ENCODE data around the gene RHOF.
"Not testable (repeated sequence)": the region's sequence is repeated elsewhere in the genome, so short reads cannot be mapped to it uniquely, and the experiment has no call there.

The RHOF gene

DNA sequence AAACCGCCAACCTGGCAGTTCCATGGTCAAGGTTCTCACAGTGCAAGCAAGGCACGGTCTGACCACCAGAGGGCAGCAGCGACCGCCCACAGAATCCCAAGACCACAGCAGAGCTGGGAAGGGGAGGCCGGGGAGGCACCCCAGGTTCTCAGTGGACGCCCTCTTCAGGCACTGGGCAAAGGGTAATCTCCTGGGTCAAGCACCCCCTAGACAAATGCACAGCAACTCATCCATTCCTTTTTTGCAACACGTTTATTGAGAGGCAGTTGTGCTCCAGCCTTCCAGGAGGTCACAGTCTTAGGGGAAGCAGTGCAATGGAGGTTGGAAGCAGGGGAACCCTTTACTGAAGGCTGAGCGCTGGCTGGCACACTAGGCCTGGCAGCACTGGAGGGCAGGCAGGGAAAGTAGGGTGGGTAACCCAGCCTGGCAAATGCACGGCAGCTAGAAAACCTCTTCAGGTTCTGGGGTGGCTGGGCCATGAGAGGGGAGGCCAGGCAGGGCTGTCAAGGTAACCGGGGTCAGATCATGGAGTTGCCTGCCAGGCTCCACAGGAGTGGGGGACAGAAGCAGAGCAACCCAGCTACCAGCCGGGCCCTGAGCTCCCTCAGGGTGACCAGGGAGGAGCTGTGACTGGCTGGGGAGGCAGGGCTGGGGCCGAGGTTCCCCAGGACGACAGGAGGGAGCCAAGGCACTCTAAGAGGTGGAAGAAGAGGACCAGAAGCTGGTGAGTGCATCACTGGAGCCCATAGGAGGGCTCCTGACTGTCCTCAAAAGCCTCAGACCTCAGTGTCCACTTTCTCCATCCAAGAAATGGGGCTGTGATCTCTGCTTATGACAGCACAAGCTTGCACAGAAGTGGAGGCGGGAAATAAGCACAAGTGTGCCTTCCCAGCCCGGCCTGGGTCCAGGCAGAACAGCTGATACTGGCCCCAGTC lies 1.8 kb upstream of the RHOF start:
- TF ChIP-seq, protein P1, sequence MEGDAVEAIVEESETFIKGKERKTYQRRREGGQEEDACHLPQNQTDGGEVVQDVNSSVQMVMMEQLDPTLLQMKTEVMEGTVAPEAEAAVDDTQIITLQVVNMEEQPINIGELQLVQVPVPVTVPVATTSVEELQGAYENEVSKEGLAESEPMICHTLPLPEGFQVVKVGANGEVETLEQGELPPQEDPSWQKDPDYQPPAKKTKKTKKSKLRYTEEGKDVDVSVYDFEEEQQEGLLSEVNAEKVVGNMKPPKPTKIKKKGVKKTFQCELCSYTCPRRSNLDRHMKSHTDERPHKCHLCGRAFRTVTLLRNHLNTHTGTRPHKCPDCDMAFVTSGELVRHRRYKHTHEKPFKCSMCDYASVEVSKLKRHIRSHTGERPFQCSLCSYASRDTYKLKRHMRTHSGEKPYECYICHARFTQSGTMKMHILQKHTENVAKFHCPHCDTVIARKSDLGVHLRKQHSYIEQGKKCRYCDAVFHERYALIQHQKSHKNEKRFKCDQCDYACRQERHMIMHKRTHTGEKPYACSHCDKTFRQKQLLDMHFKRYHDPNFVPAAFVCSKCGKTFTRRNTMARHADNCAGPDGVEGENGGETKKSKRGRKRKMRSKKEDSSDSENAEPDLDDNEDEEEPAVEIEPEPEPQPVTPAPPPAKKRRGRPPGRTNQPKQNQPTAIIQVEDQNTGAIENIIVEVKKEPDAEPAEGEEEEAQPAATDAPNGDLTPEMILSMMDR (conservative IDR thresholded peaks at IDR 0.05; ENCODE audit: low read depth, low read length) = peak; percentile 95
- peak overlapping the region; percentile 60 for H3K4me3 ChIP-seq (ENCODE audit: low read depth, low read length)
- DNase-seq (ENCODE audit: low read depth) = peak; percentile 89

DNA sequence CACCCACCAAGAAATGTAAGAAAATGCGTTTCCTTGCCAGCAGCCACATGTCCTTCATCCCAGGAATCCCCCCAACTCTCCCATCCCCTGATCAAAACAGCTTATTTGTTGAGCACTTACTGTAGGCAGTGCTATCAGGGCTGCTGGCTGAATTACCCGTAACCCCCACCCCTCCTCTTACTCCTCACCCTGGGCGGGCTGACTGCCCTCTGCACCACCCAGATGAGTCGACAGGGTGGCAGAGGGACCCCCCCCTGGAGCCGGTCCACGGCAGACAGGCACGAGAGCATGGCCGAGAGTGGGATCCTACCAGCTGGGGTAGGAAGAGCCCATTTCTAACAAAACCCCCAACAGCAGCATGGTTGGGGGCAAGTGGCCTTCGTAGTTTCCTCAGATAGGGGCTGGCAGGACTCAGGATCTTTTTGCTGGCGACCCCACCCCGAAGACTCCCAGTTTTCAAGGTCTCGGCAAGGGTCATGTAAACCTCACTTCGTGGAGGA lies 1.1 kb upstream of the RHOF start:
- peak overlapping the region; percentile 60 for H3K4me3 ChIP-seq (ENCODE audit: low read depth, low read length)
- TF ChIP-seq, protein P1 (conservative IDR thresholded peaks at IDR 0.05; ENCODE audit: low read depth, low read length) = no peak
- no peak for DNase-seq (ENCODE audit: low read depth)

DNA sequence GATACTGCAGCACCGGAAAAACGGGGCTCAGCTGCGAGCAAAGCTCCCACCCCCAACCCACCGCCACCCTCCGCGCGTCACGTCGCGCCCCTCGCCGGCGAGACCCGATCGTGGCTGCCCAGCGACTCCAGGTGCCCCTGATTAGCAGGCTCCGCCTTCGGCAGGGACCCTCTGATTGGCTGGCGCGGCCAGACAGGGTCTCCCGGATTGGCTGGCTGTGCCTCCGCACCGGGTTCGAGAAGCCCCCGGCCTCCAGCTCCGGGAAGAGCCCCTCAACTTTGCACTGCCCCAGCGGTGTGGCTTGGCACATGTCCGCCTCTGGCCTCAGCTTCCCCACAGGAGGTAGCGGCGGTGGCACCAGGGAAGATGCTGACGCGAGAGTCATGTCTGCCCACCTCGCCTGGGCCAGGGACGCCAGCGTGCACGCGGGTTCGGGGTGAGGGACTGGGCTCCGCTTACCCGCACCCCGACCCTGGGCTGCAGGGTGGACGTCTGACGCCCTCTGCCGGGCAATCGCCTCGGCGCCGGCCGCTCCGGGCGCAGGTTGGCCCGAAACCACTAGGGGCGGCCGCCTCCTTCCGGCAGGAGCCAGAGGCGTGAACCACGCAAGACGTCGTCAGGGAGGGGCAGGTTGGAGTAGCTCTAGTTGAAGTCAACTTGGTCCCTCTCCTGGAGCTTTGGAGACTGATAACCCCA lies 498 bp upstream of the RHOF start:
- TF ChIP-seq, protein P1 (conservative IDR thresholded peaks at IDR 0.05; ENCODE audit: low read depth, low read length) = peak; percentile 92
- H3K4me3 ChIP-seq (ENCODE audit: low read depth, low read length) = peak overlapping the region; percentile 60
- peak; percentile 94 for DNase-seq (ENCODE audit: low read depth)

DNA sequence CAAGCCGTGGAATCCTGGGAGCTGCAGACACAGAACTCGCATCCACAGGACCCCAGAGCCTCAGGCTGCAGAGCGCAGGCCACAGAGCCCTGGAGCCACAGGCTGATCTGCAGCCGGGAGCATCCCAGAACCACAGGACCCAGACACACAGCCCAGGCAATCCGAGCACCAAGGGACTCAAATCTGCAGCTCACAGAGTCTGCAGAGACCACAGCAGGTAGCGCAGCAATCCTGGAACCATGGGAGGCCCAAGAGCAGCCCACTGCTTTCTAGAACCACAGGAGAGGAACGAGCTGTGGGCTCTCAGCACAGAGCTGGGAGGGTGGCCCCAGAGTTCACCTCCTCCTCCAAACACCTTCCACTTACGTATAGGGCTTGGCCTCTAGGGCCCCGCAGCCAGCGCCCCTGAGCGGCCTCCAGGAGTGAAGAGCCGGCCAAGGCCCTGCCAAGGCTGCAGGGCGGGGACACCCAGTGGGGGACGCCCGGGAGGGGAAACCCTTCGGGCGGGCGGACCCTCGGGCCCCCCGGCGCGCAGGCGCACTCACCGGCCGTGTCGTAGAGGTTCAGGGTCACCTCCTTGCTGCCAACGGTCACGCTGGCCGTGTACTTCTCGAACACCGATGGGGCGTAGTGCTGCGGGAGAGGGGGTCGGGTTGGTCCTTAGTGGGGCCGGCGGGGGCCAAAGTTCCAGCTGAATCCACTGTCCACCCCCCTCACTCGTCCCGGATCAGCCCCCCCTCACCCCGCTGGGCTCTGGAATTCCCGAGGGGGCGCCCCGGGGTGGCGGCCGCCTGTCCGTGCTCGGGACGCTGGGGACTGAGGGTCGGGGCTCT lies 665 bp downstream of the RHOF start:
- DNase-seq (ENCODE audit: low read depth) = no peak
- TF ChIP-seq, protein P1 (conservative IDR thresholded peaks at IDR 0.05; ENCODE audit: low read depth, low read length) = no peak
- peak overlapping the region; percentile 60 for H3K4me3 ChIP-seq (ENCODE audit: low read depth, low read length)

DNA sequence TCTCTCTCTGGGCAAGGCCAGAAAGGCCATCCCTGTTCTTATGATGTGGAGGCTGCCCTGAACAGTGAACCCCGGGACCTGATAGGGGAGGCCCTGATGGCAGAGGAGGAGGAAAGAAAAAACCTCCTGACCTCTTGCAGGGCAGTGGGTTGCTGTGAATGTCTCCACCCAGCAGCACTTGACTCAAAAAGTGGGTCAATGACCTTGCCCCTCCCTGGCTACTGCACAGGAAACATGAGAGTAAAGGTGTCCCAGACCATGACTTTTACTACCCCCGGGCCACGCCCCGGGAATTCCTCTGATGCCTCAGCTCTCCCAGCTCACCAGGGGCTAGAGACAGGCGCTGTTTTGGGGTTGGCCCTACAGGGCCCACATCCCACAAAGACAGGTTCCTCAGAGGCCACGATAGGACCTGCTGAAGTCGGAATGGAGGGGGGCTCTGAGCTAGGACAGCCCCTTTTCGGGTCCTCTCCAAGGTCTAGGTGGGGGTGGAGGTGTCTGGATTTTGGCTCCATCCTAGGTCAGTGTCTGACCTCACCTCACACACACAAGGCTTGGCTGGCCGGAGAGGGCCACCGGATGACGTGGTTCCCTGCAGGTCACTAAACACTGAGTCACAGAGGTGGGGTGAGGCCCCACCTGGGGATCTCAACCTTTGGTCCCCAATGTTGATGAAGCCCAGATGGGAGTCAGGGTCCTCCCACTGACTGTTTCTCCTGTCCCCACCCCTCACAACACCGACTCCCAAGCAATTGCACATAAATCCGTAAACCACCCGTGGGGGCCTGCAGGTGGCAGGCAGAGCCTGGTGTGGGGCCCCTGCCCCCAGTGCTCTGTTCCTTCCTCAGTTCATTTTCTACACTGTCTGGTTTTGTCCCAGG lies 1.6 kb downstream of the RHOF start:
- no peak overlapping the region for H3K4me3 ChIP-seq (ENCODE audit: low read depth, low read length)
- TF ChIP-seq, protein P1 (conservative IDR thresholded peaks at IDR 0.05; ENCODE audit: low read depth, low read length) = no peak
- DNase-seq (ENCODE audit: low read depth) = no peak

DNA sequence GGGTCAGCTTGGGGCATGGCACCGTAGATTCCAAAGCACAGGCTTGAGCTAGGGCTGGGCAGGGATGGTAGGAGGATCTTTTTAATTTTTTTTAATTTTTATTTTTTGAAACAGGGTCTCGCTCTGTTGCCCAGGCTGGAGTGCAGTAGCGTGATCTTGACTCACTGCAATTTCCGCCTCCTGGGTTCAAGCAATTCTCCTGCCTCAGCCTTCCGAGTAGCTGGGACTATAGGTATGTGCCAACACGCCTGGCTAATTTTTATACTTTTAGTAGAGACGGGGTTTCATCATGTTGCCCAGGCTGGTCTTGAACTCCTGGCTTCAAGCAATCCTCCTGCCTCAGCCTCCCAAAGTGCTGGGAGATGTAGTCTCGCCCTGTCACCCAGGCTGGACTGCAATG lies 2.7 kb downstream of the RHOF start:
- not testable (repeated sequence) for H3K4me3 ChIP-seq (ENCODE audit: low read depth, low read length); DNase-seq (ENCODE audit: low read depth)
